ENCODE measurements around the gene UNC93A. TPM values are rescaled to one million over a fixed set of nuclear protein-coding genes. Genes with fewer than 3 reads are reported as not detected.

Gene UNC93A
- total RNA-seq, 1 experiment from 2014 or later, result not detected

- TF ChIP-seq MAX (IDR thresholded peaks at IDR 0.05) (0 out of 2 replicates have a peak, but pooled peaks have one; percentile 13), JUND (IDR thresholded peaks at IDR 0.05) (peak; percentile 72)
Observed at GRCh38 chr6:167306401-167306998, 15.4 kb downstream of the UNC93A start (continued).

GRCh38 chr6:167307342-167307955 lies 16.3 kb downstream of the UNC93A start:
- H3K4me2 ChIP-seq (ENCODE audit: low read length), result no peak overlapping the region
- no peaks in the 10 kb centered on the region for H3K9me2 ChIP-seq (ENCODE audit: insufficient read depth)
- H3K4me1 ChIP-seq (ENCODE audit: control insufficient read depth in 1 of 2, insufficient read depth in 2 of 2, low read length in 2 of 2), result peaks cover 7 to 12% of the 10 kb centered on the region in 2 experiments
- intact Hi-C loops (cut with micrococcal nuclease), result no loop called here
- ChIA-PET POLR2A (no interaction called here), CTCF (no interaction called here), RAD21 (ENCODE audit: low non-redundant PET in 1 of 2, low total read pairs in 2 of 2, uncharacterized antibody in 2 of 2, unreplicated experiment in 2 of 2) (no interaction called here)
- ATAC-seq (no peak), DNase-seq (ENCODE audit: low read depth, low spot score) (no peak)
- H3K79me2 ChIP-seq (ENCODE audit: insufficient read depth, low read length), result no peaks in the 10 kb centered on the region
- no peak overlapping the region for H3K27ac ChIP-seq (ENCODE audit: low read depth, low read length)
- no peak for TF ChIP-seq EZH2 (IDR thresholded peaks at IDR 0.05)
- TF ChIP-seq POLR2A (IDR thresholded peaks at IDR 0.05; ENCODE audit: borderline replicate concordance, extremely low read depth, insufficient read depth, insufficient read length), result no peak
- TF ChIP-seq, protein P1, sequence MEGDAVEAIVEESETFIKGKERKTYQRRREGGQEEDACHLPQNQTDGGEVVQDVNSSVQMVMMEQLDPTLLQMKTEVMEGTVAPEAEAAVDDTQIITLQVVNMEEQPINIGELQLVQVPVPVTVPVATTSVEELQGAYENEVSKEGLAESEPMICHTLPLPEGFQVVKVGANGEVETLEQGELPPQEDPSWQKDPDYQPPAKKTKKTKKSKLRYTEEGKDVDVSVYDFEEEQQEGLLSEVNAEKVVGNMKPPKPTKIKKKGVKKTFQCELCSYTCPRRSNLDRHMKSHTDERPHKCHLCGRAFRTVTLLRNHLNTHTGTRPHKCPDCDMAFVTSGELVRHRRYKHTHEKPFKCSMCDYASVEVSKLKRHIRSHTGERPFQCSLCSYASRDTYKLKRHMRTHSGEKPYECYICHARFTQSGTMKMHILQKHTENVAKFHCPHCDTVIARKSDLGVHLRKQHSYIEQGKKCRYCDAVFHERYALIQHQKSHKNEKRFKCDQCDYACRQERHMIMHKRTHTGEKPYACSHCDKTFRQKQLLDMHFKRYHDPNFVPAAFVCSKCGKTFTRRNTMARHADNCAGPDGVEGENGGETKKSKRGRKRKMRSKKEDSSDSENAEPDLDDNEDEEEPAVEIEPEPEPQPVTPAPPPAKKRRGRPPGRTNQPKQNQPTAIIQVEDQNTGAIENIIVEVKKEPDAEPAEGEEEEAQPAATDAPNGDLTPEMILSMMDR (IDR thresholded peaks at IDR 0.05 in 2 of 3, conservative IDR thresholded peaks at IDR 0.05 in 1 of 3; ENCODE audit: borderline replicate concordance in 1 of 3, insufficient read depth in 1 of 3, low read depth in 2 of 3, low read length in 2 of 3), result no peak
- no peak for TF ChIP-seq EZH2phosphoT487 (IDR thresholded peaks at IDR 0.05; ENCODE audit: borderline replicate concordance)
- no peak for TF ChIP-seq CBX3 (IDR thresholded peaks at IDR 0.05; ENCODE audit: low read depth)
- no peak for TF ChIP-seq ZNF274 (IDR thresholded peaks at IDR 0.05; ENCODE audit: low read depth, low read length)
- no peak for TF ChIP-seq YY1 (IDR thresholded peaks at IDR 0.05; ENCODE audit: extremely low read depth, insufficient replicate concordance, low read depth, low read length)
- no peak for TF ChIP-seq POLR2AphosphoS5 (IDR thresholded peaks at IDR 0.05; ENCODE audit: low read depth, low read length)
- no peak for TF ChIP-seq SIN3A (IDR thresholded peaks at IDR 0.05; ENCODE audit: low read depth)
- TF ChIP-seq JUND (IDR thresholded peaks at IDR 0.05), result no peak
- TF ChIP-seq CEBPB (IDR thresholded peaks at IDR 0.05; ENCODE audit: low read depth), result no peak
- TF ChIP-seq FOSL1 (IDR thresholded peaks at IDR 0.05; ENCODE audit: low read depth), result no peak
- no peak for TF ChIP-seq RAD21 (IDR thresholded peaks at IDR 0.05; ENCODE audit: low read depth)
- H3K9me3 ChIP-seq (ENCODE audit: control insufficient read depth in 1 of 2, insufficient read depth in 1 of 2, low read depth in 1 of 2, low read length in 2 of 2), result no peaks in the 10 kb centered on the region
- H4K20me1 ChIP-seq (ENCODE audit: insufficient read depth), result no peaks in the 10 kb centered on the region
- H3K4me3 ChIP-seq (replicated peaks in 1 of 2; ENCODE audit: low read depth in 1 of 2, low read length in 2 of 2), result no peak overlapping the region
- H3K9ac ChIP-seq (ENCODE audit: low read length), result no peak overlapping the region
- H2AFZ ChIP-seq (ENCODE audit: low read depth, low read length, poor library complexity, severe bottlenecking), result no peak overlapping the region
- BruUV-seq (replicated peaks), result no TSS peak
- no peaks in the 10 kb centered on the region for H3K36me3 ChIP-seq (ENCODE audit: control insufficient read depth in 1 of 2, insufficient read depth in 2 of 2, low read length in 2 of 2)
- H3K27me3 ChIP-seq (ENCODE audit: insufficient read depth, low read length), result peaks cover 12% of the 10 kb centered on the region

Measured in HCT116 (cell line).